GM12878 (cell line): ENCODE results near the gene TBC1D8. TPM values are rescaled to one million over a fixed set of nuclear protein-coding genes. Genes with fewer than 3 reads are reported as not detected.

Experiments used
- ATAC-seq: fragments of 200-7000 bp; cut with Tn5 transposase; 3 replicates; pipeline ENCODE4 v1.9.1; 2020; ENCODE audit warnings: mild to moderate bottlenecking, moderate library complexity
- BruUV-seq: library from RNA; stranded (reverse); fragments of 400-500 nt; replicated peaks from 2 replicates; lab custom pipeline; 2021; lab: Mats Ljungman, UMichigan
- CTCF ChIA-PET: fragments of 300-600 bp; sonication (Branson Sonifier 250); formaldehyde crosslinking; extraction: SDS; loops from one replicate; lab custom pipeline; 2021; ENCODE audit warnings: inconsistent platforms; lab: Yijun Ruan, JAX
- POLR2A ChIA-PET: fragments of 350-600 bp; formaldehyde crosslinking; extraction: SDS; loops from one replicate; lab custom pipeline; 2021; ENCODE audit warnings: inconsistent platforms; lab: Charles Lee
- RAD21 ChIA-PET: fragments of 300-600 bp; sonication (Branson Sonifier 250); formaldehyde crosslinking; loops from one replicate; lab custom pipeline; 2023; ENCODE audit warnings: antibody characterized with exemption; ENCODE audit not compliant: unreplicated experiment; lab: Charles Lee
- SMC1A ChIA-PET: fragments of 300-600 bp; sonication (Branson Sonifier 250); formaldehyde crosslinking; loops from one replicate; lab custom pipeline; 2023; ENCODE audit not compliant: unreplicated experiment, uncharacterized antibody; lab: Charles Lee
- DNase-seq: peaks from one replicate; pipeline ENCODE4 v3.0.0-alpha.2; 2011; ENCODE audit warnings: low read depth, low spot score
- FAIRE-seq: peaks from 3 replicates; lab custom pipeline; 2011; peaks lifted over from hg19 to GRCh38; lab: Jason Lieb, UNC
- H2AFZ ChIP-seq: 2 replicates; pipeline ENCODE4 v1.6.0; 2011; ENCODE audit warnings: low read depth, low read length, control low read depth; ENCODE audit not compliant: control insufficient read depth
- H3K27ac ChIP-seq: 2 replicates; pipeline ENCODE4 v1.5.1; 2011; ENCODE audit warnings: control low read depth; ENCODE audit not compliant: control insufficient read depth, insufficient read depth
- H3K27me3 ChIP-seq, 2 experiments: replicated peaks in 1 of 2; 2 replicates each; pipeline versions ENCODE4 v1.6.0 to v1.6.1; 2011; ENCODE audit warnings: low read length in 1 of 2; ENCODE audit not compliant: control insufficient read depth in 2 of 2, insufficient read depth in 2 of 2
- H3K36me3 ChIP-seq, 2 experiments: 2 replicates each; pipeline ENCODE4 v1.5.1; 2011; ENCODE audit warnings: low read length in 1 of 2; ENCODE audit not compliant: control insufficient read depth in 2 of 2, insufficient read depth in 2 of 2
- H3K4me1 ChIP-seq: 2 replicates; pipeline ENCODE4 v1.6.1; 2011; ENCODE audit warnings: mild to moderate bottlenecking, low read length, moderate library complexity, mixed read lengths; ENCODE audit not compliant: control insufficient read depth, insufficient read depth
- H3K4me2 ChIP-seq: 2 replicates; pipeline ENCODE4 v1.6.0; 2011; ENCODE audit warnings: control low read depth; ENCODE audit not compliant: control insufficient read depth, insufficient read depth
- H3K4me3 ChIP-seq: fragments of 200-600 bp; sonication (generic); 2 replicates; pipeline ENCODE4 v1.5.1; 2016
- H3K79me2 ChIP-seq: 2 replicates; pipeline ENCODE4 v1.6.0; 2011; ENCODE audit warnings: low read length; ENCODE audit not compliant: control insufficient read depth, insufficient read depth
- H3K9ac ChIP-seq: 2 replicates; pipeline ENCODE4 v1.8.0; 2011; ENCODE audit warnings: low read length, control low read depth, mixed read lengths; ENCODE audit not compliant: control insufficient read depth, insufficient read depth
- H3K9me3 ChIP-seq: replicated peaks from 3 replicates; pipeline ENCODE4 v1.5.1; 2011; ENCODE audit warnings: mild to moderate bottlenecking, low read length; ENCODE audit not compliant: control insufficient read depth, insufficient read depth
- H4K20me1 ChIP-seq: 2 replicates; pipeline ENCODE4 v1.6.0; 2011; ENCODE audit not compliant: control insufficient read depth, insufficient read depth
- ATF7 ChIP-seq: fragments of 450-650 bp; IDR thresholded peaks from 2 replicates; pipeline ENCODE4 v1.6.1; 2016; ENCODE audit warnings: low read depth, mild to moderate bottlenecking
- BCL11A ChIP-seq: IDR thresholded peaks from 2 replicates; pipeline ENCODE4 v1.6.1; 2011; ENCODE audit warnings: low read depth, low read length
- CBFB ChIP-seq: IDR thresholded peaks from 2 replicates; pipeline ENCODE4 v1.6.1; 2016; ENCODE audit warnings: antibody characterized with exemption, low read depth
- ESRRA ChIP-seq: IDR thresholded peaks from 2 replicates; pipeline ENCODE4 v1.6.1; 2012; ENCODE audit warnings: mild to moderate bottlenecking, low read length, improper control_type of control experiment
- RUNX3 ChIP-seq: IDR thresholded peaks from 2 replicates; pipeline ENCODE4 v1.6.1; 2012; ENCODE audit warnings: low read length, inconsistent platforms
- STAT1 ChIP-seq: fragments of 450-650 bp; conservative IDR thresholded peaks from 2 replicates; pipeline ENCODE4 v1.6.1; 2014; ENCODE audit warnings: antibody characterized with exemption, mild to moderate bottlenecking
- TBL1XR1 ChIP-seq: IDR thresholded peaks from 2 replicates; pipeline ENCODE4 v1.6.1; 2012; ENCODE audit warnings: low read depth, low read length, improper control_type of control experiment
- YBX1 ChIP-seq: fragments of 450-650 bp; IDR thresholded peaks from 2 replicates; pipeline ENCODE4 v1.6.1; 2016; ENCODE audit warnings: antibody characterized with exemption
- ZBED1 ChIP-seq: IDR thresholded peaks from 2 replicates; pipeline ENCODE4 v1.6.1; 2016; ENCODE audit warnings: borderline replicate concordance
- ZNF24 ChIP-seq: fragments of 450-650 bp; IDR thresholded peaks from 2 replicates; pipeline ENCODE4 v1.6.1; 2017; ENCODE audit warnings: antibody characterized with exemption, mild to moderate bottlenecking
- WGBS: methylation state at CpG from one replicate; pipeline ENCODE4 v1.1.6; 2016; ENCODE audit warnings: low lambda C conversion rate; ENCODE audit not compliant: insufficient replicate concordance, insufficient coverage; ENCODE audit errors: missing lambda C conversion rate; 5-methylcytosine and 5-hydroxymethylcytosine counted together
- in situ Hi-C: fragments of 300-500 bp; cut with MboI; formaldehyde crosslinking; loops from 9 replicates; pipeline ENCODE4 v1.14.3; 2018; ENCODE audit warnings: mixed read lengths
- intact Hi-C: fragments of 100-400 bp; cut with micrococcal nuclease; formaldehyde crosslinking; loops from one replicate; pipeline ENCODE4 v1.14.2; 2022; ENCODE audit not compliant: unreplicated experiment
- polyA plus RNA-seq, 11 experiments: library from polyadenylated mRNA; depleted of rRNA in 4 of 11; unstranded in 6 of 11; stranded (reverse) in 5 of 11; fragments of >200 nt; fragmentation: Nextera tagmentation in 4 of 11; fragmentation: Illumina TruSeq in 1 of 11; extraction: Ambion mirVana in 4 of 11; extraction: Trizol in 1 of 11; gene quantifications; 1 replicate in 1 of 11; 2 replicates in 10 of 11; pipeline versions ENCODE4 v1.2.1 to v1.2.3, GENCODE V29; 2011 to 2016; ENCODE audit warnings: inconsistent platforms in 2 of 11, missing spikeins in 2 of 11, low read depth in 1 of 11
- total RNA-seq, 4 experiments: library from RNA; depleted of rRNA in 3 of 4; stranded (reverse); fragments of >200 nt in 3 of 4; fragmentation: Illumina TruSeq in 1 of 4; extraction: Trizol in 1 of 4; gene quantifications; 2 replicates each; pipeline versions ENCODE4 v1.2.1 to v1.2.3, GENCODE V29; 2013 to 2021
- TF ChIP-seq, protein P1 (sequence below): fragments of 450-650 bp; IDR thresholded peaks from 2 replicates; pipeline ENCODE4 v1.6.1; 2017; ENCODE audit warnings: mild to moderate bottlenecking, moderate library complexity
- TF ChIP-seq, protein P2 (sequence below): fragments of 450-650 bp; IDR thresholded peaks from 2 replicates; pipeline ENCODE4 v1.6.1; 2017; ENCODE audit warnings: antibody characterized with exemption, mild to moderate bottlenecking, moderate library complexity
- TF ChIP-seq, protein P3 (sequence below): IDR thresholded peaks from 2 replicates; pipeline ENCODE4 v1.6.1; 2012; ENCODE audit warnings: low read depth, low read length, improper control_type of control experiment
- TF ChIP-seq, protein P4 (sequence below): fragments of 450-650 bp; conservative IDR thresholded peaks from 2 replicates; pipeline ENCODE4 v1.6.1; 2017; ENCODE audit warnings: mild to moderate bottlenecking, moderate library complexity

Gene TBC1D8
- total and polyA plus RNA-seq, 10 of the 15 experiments (the other 5 are each of a cell fraction or from before 2014, with no cell fraction given), result 0.80 to 4.9 (median 4.4) TPM

DNA sequence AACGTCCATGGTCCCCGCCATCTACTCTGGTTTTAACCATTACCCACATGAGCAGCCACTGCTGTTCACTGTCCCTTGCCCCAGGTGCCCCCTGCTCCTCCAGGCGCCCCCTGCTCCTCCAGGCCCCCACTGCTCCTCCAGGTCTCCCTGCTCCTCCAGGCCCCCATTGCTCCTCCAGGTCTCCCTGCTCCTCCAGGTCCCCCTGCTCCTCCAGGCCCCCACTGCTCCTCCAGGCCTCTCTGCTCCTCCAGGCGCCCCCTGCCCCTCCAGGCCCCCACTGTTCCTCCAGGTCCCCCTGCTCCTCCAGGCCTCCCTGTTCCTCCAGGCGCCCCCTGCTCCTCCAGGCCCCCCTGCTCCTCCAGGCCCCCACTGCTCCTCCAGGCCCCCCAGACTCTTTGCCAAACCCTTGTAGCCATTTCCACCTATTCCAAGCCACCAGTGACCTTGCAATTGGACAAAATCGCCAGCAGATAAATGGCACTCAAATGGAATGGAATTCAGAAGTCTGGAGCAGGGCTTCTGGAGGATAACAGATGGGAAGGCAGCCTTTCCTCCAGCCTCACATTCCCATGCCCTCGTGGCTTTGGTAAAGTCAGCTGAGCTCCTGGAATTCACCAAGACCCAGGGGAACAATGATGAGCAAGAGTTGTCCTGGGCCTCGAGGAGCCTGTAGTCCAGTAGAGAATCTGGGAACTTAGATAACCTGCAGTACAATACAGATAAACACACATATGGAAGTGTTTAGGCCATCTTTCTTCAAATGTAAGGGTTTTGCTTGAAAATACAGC is 162.4 kb downstream of the TBC1D8 start:
- RAD21 ChIA-PET, result interaction anchor here (0.7 kb wide), 1 partner anchor 145 kb away, joined by 3 read pairs; no protein-coding TSS in a partner anchor
- 7% methylated on average over 5 of the region's 8 CpGs for WGBS
- Histone ChIP-seq H3K9ac (no peak overlapping the region), H3K4me1 (no peaks in the 10 kb centered on the region), H3K27ac (no peak overlapping the region), H3K4me3 (no peak overlapping the region), H2AFZ (no peak overlapping the region), H3K36me3 (no peaks in the 10 kb centered on the region), H4K20me1 (no peaks in the 10 kb centered on the region), H3K9me3 (no peaks in the 10 kb centered on the region), H3K4me2 (no peak overlapping the region), H3K27me3 (no peaks in the 10 kb centered on the region), H3K79me2 (no peaks in the 10 kb centered on the region)
- no TSS peak for BruUV-seq
- FAIRE-seq (no peak), ATAC-seq (no peak), DNase-seq (no peak)
- in situ Hi-C loops (loop anchor here (10.0 kb wide), 3 partner anchors 254 to 724 kb away; no protein-coding TSS in a partner anchor), intact Hi-C loops (loop anchor here (5.0 kb wide), 1 partner anchor 727 kb away; no protein-coding TSS in a partner anchor)
- SMC1A ChIA-PET, result interaction anchor here (1.0 kb wide), 1 partner anchor 563 kb away, joined by 3 read pairs; no protein-coding TSS in a partner anchor
- POLR2A ChIA-PET, result no interaction called here
- CTCF ChIA-PET, result interaction anchor here (1.1 to 6.5 kb wide), 2 partner anchors 382 to 726 kb away, joined by 3 to 73 read pairs; no protein-coding TSS in a partner anchor
- TF ChIP-seq, protein P1, sequence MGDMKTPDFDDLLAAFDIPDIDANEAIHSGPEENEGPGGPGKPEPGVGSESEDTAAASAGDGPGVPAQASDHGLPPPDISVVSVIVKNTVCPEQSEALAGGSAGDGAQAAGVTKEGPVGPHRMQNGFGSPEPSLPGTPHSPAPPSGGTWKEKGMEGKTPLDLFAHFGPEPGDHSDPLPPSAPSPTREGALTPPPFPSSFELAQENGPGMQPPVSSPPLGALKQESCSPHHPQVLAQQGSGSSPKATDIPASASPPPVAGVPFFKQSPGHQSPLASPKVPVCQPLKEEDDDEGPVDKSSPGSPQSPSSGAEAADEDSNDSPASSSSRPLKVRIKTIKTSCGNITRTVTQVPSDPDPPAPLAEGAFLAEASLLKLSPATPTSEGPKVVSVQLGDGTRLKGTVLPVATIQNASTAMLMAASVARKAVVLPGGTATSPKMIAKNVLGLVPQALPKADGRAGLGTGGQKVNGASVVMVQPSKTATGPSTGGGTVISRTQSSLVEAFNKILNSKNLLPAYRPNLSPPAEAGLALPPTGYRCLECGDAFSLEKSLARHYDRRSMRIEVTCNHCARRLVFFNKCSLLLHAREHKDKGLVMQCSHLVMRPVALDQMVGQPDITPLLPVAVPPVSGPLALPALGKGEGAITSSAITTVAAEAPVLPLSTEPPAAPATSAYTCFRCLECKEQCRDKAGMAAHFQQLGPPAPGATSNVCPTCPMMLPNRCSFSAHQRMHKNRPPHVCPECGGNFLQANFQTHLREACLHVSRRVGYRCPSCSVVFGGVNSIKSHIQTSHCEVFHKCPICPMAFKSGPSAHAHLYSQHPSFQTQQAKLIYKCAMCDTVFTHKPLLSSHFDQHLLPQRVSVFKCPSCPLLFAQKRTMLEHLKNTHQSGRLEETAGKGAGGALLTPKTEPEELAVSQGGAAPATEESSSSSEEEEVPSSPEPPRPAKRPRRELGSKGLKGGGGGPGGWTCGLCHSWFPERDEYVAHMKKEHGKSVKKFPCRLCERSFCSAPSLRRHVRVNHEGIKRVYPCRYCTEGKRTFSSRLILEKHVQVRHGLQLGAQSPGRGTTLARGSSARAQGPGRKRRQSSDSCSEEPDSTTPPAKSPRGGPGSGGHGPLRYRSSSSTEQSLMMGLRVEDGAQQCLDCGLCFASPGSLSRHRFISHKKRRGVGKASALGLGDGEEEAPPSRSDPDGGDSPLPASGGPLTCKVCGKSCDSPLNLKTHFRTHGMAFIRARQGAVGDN, result no peak
- TF ChIP-seq RUNX3 (no peak), TBL1XR1 (no peak), ATF7 (no peak), YBX1 (no peak), STAT1 (no peak), ZNF24 (no peak), CBFB (no peak), ESRRA (no peak), ZBED1 (no peak), BCL11A (no peak)
- TF ChIP-seq, protein P2, sequence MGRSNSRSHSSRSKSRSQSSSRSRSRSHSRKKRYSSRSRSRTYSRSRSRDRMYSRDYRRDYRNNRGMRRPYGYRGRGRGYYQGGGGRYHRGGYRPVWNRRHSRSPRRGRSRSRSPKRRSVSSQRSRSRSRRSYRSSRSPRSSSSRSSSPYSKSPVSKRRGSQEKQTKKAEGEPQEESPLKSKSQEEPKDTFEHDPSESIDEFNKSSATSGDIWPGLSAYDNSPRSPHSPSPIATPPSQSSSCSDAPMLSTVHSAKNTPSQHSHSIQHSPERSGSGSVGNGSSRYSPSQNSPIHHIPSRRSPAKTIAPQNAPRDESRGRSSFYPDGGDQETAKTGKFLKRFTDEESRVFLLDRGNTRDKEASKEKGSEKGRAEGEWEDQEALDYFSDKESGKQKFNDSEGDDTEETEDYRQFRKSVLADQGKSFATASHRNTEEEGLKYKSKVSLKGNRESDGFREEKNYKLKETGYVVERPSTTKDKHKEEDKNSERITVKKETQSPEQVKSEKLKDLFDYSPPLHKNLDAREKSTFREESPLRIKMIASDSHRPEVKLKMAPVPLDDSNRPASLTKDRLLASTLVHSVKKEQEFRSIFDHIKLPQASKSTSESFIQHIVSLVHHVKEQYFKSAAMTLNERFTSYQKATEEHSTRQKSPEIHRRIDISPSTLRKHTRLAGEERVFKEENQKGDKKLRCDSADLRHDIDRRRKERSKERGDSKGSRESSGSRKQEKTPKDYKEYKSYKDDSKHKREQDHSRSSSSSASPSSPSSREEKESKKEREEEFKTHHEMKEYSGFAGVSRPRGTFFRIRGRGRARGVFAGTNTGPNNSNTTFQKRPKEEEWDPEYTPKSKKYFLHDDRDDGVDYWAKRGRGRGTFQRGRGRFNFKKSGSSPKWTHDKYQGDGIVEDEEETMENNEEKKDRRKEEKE, result no peak
- TF ChIP-seq, protein P3, sequence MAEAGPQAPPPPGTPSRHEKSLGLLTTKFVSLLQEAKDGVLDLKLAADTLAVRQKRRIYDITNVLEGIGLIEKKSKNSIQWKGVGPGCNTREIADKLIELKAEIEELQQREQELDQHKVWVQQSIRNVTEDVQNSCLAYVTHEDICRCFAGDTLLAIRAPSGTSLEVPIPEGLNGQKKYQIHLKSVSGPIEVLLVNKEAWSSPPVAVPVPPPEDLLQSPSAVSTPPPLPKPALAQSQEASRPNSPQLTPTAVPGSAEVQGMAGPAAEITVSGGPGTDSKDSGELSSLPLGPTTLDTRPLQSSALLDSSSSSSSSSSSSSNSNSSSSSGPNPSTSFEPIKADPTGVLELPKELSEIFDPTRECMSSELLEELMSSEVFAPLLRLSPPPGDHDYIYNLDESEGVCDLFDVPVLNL, result no peak
- TF ChIP-seq, protein P4, sequence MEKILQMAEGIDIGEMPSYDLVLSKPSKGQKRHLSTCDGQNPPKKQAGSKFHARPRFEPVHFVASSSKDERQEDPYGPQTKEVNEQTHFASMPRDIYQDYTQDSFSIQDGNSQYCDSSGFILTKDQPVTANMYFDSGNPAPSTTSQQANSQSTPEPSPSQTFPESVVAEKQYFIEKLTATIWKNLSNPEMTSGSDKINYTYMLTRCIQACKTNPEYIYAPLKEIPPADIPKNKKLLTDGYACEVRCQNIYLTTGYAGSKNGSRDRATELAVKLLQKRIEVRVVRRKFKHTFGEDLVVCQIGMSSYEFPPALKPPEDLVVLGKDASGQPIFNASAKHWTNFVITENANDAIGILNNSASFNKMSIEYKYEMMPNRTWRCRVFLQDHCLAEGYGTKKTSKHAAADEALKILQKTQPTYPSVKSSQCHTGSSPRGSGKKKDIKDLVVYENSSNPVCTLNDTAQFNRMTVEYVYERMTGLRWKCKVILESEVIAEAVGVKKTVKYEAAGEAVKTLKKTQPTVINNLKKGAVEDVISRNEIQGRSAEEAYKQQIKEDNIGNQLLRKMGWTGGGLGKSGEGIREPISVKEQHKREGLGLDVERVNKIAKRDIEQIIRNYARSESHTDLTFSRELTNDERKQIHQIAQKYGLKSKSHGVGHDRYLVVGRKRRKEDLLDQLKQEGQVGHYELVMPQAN, result no peak
